HG03039 (cell line): ENCODE measurements around the gene C11orf52.

ENCODE experiments used
- ATAC-seq: cut with Tn5 transposase; IDR thresholded peaks from one replicate; pipeline ENCODE4 v1.9.1; 2021; ENCODE audit warnings: mild to moderate bottlenecking, moderate library complexity; ENCODE audit not compliant: unreplicated experiment

Gene C11orf52

GRCh38 chr11:111937844-111938243 lies 19.1 kb downstream of the C11orf52 start:
- ATAC-seq, result no peak

GRCh38 chr11:111938687-111939160 lies 20.0 kb downstream of the C11orf52 start:
- ATAC-seq, result peak; percentile 88

GRCh38 chr11:111939836-111940604 lies 21.3 kb downstream of the C11orf52 start:
- no peak for ATAC-seq

- no peak for ATAC-seq
Observed at GRCh38 chr11:111941963-111942362, 23.2 kb downstream of the C11orf52 start.

GRCh38 chr11:111942829-111943228 lies 24.1 kb downstream of the C11orf52 start:
- no peak for ATAC-seq

- ATAC-seq, result no peak
Observed at GRCh38 chr11:111944139-111944538, 25.4 kb downstream of the C11orf52 start.

GRCh38 chr11:111944651-111945051 lies 25.9 kb downstream of the C11orf52 start:
- no peak for ATAC-seq

- ATAC-seq, result no peak
Observed at GRCh38 chr11:111945198-111945597, 26.5 kb downstream of the C11orf52 start.

- ATAC-seq, result no peak
Observed at GRCh38 chr11:111946499-111946898, 27.8 kb downstream of the C11orf52 start.

GRCh38 chr11:111947143-111947542 lies 28.4 kb downstream of the C11orf52 start:
- no peak for ATAC-seq

- ATAC-seq, result no peak
Observed at GRCh38 chr11:111949519-111950426, 31.1 kb downstream of the C11orf52 start.

GRCh38 chr11:111951565-111951964 lies 32.9 kb downstream of the C11orf52 start:
- no peak for ATAC-seq

- ATAC-seq, result no peak
Observed at GRCh38 chr11:111954154-111954553, 35.4 kb downstream of the C11orf52 start.

GRCh38 chr11:111957663-111958444 lies 39.1 kb downstream of the C11orf52 start:
- no peak for ATAC-seq

GRCh38 chr11:111960916-111961315 lies 42.2 kb downstream of the C11orf52 start:
- no peak for ATAC-seq

GRCh38 chr11:111961389-111962300 lies 42.9 kb downstream of the C11orf52 start:
- ATAC-seq, result no peak

GRCh38 chr11:111963931-111964340 lies 45.2 kb downstream of the C11orf52 start:
- no peak for ATAC-seq

GRCh38 chr11:111966678-111967077 lies 48.0 kb downstream of the C11orf52 start:
- ATAC-seq, result no peak

- no peak for ATAC-seq
Observed at GRCh38 chr11:111967649-111968048, 48.9 kb downstream of the C11orf52 start.

GRCh38 chr11:111969344-111969743 lies 50.6 kb downstream of the C11orf52 start:
- no peak for ATAC-seq
